ENCODE data around the gene HOXD3. TPM values are rescaled to one million over a fixed set of nuclear protein-coding genes. Genes with fewer than 3 reads are reported as not detected.

HOXD3 gene
- total RNA-seq, 1 donor from 2014 or later = 0.30 TPM

DNA sequence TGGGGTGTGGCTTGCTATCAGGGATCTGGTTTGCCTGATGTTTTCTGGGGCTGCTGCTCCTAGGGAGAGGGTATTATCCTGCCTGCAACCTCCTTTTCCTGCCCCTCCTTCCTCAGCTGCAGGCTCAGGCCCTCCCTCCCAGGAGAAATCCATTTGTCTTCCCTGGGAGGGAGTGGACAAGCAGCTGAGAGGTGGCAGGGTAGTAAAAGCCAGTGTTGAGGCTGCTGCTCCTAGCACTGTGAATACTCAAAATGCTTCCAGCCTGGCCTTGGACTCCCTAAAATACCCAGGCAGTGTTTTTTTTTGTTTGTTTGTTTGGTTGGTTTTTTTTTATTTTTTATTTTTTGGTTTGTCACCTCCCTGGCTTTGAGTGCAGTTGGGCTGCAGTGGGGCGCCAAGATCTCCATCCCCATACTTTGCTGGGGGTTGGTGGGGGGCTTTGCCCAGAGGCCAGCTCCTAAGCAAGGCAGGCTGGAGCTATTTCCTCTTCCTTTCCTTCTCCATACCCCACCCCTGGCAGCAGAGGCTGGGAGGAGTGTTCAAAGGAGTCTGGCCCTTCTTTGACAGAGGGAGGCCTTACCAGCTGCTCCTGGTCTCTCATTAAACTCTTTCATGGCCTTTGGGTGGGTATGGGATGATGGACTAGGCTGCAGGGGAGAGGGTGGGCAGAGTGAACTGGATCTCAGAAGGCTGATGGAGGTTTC lies 13.6 kb downstream of the HOXD3 start:
- no peak for DNase-seq (ENCODE audit: missing footprints)
- intact Hi-C loops (cut with DNase I) = no loop called here
- ATAC-seq = peak; percentile 8

DNA sequence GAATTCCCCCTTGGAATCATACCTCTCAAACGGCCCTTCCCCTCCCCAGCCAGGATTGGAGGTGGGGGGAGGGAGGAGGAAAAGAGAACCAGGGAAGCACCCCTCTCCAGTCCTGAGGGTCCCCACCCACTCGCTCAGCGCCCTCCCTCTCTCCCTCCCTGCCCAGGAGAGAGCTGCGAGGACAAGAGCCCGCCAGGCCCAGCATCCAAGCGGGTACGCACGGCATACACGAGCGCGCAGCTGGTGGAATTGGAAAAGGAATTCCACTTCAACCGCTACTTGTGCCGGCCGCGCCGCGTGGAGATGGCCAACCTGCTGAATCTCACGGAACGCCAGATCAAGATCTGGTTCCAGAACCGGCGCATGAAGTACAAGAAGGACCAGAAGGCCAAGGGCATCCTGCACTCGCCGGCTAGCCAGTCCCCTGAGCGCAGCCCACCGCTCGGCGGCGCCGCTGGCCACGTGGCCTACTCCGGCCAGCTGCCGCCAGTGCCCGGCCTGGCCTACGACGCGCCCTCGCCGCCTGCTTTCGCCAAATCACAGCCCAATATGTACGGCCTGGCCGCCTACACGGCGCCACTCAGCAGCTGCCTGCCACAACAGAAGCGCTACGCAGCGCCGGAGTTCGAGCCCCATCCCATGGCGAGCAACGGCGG lies 14.4 kb downstream of the HOXD3 start:
- no peak for ATAC-seq
- no peak for DNase-seq (ENCODE audit: missing footprints)
- intact Hi-C loops (cut with DNase I) = no loop called here

DNA sequence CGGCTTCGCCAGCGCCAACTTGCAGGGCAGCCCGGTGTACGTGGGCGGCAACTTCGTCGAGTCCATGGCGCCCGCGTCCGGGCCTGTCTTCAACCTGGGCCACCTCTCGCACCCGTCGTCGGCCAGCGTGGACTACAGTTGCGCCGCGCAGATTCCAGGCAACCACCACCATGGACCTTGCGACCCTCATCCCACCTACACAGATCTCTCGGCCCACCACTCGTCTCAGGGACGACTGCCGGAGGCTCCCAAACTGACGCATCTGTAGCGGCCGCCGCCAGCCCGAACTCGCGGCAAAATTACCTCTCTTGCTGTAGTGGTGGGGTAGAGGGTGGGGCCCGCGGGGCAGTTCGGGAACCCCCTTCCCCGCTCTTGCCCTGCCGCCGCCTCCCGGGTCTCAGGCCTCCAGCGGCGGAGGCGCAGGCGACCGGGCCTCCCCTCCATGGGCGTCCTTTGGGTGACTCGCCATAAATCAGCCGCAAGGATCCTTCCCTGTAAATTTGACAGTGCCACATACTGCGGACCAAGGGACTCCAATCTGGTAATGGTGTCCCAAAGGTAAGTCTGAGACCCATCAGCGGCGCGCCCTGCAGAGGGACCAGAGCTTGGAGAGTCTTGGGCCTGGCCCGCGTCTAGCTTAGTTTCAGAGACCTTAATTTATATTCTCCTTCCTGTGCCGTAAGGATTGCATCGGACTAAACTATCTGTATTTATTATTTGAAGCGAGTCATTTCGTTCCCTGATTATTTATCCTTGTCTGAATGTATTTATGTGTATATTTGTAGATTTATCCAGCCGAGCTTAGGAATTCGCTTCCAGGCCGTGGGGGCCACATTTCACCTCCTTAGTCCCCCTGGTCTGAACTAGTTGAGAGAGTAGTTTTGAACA lies 15.1 kb downstream of the HOXD3 start:
- ATAC-seq = no peak
- intact Hi-C loops (cut with DNase I) = no loop called here
- no peak for DNase-seq (ENCODE audit: missing footprints)

DNA sequence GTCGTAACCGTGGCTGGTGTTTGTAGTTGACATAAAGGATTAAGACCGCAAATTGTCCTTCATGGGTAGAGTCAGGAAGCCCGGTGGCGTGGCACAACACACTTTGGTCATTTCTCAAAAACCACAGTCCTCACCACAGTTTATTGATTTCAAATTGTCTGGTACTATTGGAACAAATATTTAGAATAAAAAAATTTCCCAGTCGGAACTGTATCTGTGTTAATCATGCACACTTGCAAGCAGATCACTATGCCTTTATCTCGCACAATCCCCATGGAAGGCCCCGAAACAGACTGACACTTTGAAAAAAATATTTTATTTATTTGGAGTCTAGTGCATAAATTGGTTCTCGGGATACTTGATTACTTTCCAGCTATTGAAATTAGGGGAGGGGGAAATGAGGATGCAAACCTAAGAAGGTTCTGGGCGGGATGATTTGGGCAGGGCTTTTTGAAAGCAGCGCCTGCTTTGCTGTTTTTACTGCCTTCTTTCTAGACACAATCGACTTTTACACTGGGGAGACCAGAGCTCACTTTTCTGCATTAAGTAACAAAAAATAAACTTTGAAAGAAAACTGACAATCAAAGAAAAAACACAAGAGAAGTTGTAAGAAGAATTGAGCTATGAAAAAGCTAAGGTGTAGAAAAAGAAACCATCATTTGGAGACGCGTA lies 15.9 kb downstream of the HOXD3 start:
- intact Hi-C loops (cut with DNase I) = no loop called here
- DNase-seq (ENCODE audit: missing footprints) = no peak
- no peak for ATAC-seq

DNA sequence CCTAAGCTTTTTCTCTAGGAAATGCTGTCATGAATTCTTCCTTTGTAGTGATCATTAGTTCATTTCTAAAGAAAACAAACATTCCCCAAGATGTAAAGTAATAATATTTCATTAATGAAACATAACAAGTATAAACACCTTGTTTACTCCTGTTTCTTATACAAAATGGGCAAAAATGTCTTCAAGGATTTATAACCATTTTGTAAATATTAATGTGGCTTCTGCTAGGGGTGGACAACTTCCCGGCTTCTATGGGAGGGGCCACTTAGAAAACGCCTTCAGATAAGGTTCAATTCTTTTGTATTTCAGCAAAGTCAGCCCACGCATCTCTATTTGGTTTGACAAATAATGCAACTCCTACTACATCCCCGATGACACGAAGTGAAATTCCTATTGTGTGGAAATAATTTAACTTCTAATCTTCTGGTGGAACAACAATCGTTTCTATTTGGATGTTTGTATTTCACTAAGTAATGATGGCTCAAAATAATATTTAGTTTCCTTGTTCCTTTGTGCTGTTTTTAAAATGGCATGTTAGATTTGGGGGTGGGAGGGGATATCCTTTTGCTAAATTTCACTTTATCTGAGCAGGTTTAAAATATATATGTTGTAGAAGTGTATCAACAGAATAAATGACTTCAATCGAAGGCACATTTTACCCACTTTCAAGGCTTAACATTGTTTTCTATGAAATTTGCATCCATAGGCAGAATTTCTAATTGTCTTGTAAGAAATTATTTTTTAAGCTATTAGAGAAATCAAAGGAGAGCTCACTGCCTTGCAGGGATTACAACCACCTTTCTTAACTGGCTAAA lies 16.7 kb downstream of the HOXD3 start:
- no peak for ATAC-seq
- no peak for DNase-seq (ENCODE audit: missing footprints)
- intact Hi-C loops (cut with DNase I) = no loop called here

DNA sequence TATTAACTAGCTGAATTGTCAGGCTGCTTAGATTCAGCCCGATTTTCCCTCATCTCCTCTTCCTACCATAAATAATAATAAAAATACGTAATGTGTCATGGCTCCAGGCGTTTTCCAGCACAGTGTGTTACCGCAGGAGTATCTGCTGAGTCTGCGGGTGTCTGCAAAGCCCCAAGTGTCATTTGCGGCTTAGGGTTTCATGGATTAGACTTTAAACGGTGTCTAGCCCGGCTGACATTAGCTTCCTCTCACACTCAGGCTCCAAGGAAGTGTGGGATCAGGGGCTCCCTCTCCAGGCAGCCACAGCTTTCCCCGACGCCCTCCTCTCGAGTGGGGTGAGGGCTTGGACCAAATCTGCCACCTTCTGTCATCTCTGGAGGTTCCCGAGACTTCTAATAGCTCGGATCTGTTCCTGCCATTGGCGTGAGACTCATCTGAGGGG lies 17.3 kb downstream of the HOXD3 start:
- DNase-seq (ENCODE audit: missing footprints) (no peak), ATAC-seq (no peak)
- intact Hi-C loops (cut with DNase I) = no loop called here

DNA sequence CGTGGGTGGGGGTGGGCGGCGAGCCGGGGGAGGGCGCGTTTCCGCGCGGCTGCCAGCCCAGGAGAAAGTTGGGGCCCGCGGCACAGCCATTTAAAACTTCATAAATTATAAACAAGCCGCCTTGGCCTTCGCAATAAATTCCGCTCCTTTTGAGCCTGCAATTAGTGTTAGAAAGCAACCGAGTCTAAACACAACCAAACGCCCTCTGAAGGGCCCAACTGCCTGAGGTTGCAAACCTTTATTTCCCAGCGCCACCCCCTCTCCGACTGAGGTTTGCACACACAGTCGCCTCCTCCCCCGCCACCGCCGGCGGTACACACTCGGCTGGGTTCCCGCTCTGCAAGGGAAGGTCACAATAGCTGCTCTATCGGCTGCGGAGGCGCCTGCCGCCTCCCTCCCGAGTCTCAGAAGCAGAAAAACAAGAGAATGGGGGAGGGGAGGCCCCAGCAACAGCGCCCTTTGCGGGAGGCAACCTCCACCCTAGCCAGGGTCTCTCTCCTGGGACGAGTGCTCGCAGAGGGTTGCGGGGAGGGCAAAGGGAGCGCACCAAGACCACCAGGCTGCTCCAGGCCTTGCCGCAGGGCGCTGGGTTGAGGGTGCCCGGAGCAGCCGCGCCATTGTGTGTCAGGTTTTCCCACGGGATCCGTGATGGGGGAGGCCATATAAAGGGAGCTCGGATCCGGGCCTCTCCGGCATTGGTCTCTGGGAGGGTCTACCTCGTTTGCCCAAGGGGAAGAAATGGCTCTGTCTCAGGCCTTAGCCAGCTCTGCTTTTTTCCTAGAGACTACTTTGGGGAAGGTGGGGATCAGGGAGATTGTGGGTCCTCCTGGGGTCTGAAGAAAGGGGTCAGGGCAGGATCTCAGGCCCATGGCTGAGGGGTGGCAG lies 18.0 kb downstream of the HOXD3 start:
- DNase-seq (ENCODE audit: missing footprints) (no peak), ATAC-seq (no peak)
- intact Hi-C loops (cut with DNase I) = no loop called here

DNA sequence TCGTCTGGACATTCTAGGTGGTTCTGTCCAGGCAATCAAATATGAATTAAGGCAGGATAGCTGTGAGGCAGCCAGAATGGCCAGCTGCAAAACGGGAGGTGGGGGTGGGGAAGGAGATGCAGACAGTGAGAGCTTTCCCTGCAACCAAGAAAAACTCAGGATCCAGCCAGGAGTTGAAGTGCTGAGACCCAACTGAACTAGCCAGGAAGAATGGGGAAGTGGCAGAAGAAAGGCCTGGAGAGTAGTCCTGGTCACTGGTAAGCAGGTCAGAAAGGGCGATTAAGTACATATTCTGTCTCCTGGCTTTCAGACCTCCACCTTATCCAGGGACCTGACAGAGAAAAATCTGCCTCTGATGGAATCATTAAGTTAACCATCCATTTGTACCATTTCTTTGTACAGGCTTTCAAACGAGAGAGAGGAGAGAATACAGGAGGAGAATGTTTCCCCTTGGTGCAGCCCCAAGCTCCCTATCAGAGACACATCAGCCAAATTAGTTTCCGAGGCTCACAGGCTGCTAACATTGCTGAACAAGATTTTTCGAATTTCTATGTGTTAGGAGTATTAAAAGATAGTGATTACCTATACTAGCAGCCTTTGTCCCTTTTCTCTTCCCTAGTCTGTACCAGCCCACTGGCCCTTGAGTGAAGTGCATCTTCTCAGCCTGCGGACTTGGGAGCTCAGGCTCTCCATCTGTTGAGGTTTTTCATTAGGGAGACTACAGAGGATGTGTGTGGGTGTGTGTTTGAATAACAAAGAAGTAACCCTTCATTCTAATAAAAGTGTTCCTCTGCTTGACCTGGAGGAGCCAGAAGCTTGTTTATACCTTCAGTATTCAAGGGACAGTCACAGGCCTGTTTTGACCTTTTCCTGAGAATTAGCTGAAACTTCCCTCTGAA lies 18.9 kb downstream of the HOXD3 start:
- ATAC-seq (no peak), DNase-seq (ENCODE audit: missing footprints) (no peak)
- intact Hi-C loops (cut with DNase I) = no loop called here

DNA sequence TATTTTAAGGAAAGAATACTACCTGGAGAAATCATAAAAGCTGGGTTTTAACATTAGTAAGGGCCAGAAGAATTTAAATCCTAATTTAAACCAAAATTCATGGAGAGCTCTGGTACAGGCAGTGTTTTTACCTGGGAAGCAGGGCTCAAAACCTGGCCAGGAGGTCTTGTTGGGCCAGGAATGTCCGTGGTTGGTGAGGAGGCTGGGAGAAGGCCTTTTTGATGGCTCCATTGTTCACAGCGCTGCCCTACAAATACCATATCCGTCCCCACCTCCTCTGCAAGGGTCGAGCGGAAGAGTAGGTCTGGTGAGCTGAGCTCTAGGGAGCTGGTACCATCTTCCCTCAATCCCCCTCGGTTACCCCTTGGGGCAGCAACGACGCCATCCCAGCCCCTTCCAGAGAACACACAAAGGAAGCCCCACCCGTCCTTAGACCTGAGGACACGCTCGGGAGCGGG lies 20.5 kb downstream of the HOXD3 start:
- no peak for ATAC-seq
- no peak for DNase-seq (ENCODE audit: missing footprints)

DNA sequence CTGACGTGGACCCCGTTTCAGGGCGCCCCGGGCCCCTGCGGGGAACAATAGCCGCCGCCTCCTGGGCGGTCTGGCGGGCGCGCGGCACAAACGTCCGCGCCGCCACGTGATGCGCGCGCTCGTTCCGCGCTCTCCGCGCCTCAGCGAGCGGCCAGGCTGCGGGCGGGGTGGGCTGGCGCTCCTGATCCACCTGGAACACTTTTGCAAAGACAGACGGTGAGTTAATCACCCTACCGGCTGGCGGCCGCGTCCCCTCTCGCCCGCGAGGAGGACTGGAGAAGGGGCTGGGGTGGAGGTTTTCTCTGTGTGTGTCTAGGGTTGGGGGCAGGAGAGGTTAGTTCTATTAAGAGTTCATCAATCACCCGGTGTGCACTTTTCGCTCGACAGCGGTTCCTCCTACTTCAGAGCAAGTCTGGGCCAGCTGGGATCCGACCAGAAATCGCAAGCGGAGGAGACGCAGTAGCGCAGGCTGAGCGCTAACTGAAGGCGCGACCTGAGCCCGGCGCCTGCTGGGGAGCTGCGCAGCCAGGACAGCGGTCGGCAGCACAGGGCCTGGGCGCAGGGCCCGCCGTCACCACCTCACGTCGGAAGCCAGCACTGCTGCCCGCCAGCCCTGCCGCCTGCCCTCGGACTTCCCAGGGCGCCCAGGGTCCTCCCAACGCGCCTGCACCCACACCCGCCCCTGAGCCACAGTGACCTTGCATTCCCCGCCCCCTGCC lies 21.1 kb downstream of the HOXD3 start:
- intact Hi-C loops (cut with DNase I) = no loop called here
- DNase-seq (ENCODE audit: missing footprints) (no peak), ATAC-seq (no peak)

More for the DNA sequence above, 20.5 kb downstream of the HOXD3 start:
- intact Hi-C loops (cut with DNase I) = no loop called here

DNA sequence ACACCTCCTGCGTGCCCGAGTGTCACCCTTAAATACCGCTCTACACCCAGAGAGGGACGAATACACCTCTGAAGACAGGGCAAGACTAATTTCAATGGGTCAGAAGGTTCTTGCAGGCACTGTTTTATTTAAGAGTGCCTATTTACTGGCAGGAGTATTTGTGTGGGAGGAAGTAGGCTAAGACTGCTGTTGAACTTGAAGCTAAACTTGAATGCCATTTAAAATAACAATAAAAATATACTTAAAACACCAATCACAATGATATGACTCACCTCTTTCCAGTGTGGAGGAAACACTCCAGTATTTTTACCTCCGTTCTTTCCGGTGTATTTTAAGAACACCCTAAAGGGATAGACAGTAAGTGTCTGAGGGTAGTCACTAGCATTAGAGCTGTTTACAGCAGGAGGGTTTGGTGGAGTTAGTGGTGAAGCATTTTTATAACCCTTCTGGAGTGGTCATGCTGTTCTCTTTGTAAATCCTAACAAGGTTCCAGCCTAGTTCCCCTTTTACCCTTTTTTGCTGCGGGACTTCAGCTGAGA lies 21.7 kb downstream of the HOXD3 start:
- DNase-seq (ENCODE audit: missing footprints) = no peak
- ATAC-seq = no peak

DNA sequence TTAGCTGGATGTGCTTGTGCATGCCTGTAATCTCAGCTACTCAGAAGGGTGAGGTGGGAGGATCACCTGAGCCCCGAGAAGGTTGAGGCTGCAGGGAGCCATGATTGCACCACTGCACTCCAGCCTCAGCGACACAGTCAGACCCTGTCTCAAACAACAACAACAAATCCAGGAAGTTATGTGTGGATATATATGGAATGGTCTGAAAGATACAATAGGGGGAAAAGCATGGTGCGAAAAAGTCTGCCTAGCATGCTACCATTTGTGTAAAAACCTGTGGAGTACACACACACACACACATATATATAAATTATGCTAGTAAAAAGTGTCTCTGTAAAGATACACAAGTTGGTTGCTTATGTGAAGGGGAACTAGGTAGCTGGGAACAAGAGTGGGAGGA lies 24.4 kb downstream of the HOXD3 start:
- intact Hi-C loops (cut with DNase I) = no loop called here
- DNase-seq (ENCODE audit: missing footprints) = no peak
- ATAC-seq = no peak

More for the DNA sequence above, 21.7 kb downstream of the HOXD3 start:
- intact Hi-C loops (cut with DNase I) = no loop called here

DNA sequence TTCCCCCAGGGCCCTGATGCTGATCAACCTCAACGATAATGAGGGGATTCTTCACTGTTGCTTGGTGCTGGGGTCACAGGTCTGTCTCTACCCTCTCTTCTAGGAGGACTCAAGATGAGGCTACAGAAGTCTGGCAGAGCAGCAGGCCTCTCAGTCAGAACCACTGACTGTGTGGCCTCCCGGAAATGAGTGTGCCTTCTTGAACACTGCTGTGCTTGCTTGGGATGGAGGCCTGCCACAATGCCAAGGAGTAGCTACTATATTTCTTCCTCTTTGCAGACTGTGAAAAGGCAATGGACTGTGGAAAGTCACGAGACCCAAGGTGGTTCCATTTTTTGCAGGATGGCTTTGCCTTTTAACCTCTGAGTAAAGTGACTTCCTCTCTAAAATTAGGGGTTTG lies 25.6 kb downstream of the HOXD3 start:
- ATAC-seq = no peak
- intact Hi-C loops (cut with DNase I) = no loop called here
- DNase-seq (ENCODE audit: missing footprints) = no peak

DNA sequence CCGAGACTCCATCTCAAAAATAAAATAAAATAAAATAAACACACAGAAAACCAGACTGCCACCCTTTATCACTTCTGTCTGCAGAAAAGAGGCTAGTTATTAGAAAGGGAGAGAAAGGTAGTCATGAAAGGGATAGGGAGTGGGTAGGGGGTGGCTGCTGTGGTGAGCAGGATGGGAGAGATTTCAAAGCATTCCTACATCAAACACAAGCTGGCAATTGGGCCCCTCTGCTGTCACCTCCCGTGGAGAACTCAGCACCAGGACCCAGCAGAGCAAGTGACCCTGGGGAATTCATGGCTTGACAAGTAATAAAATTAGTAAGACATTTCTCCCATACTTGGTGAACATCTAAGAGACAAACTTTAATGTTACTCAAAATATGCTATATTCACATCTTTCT lies 27.6 kb downstream of the HOXD3 start:
- ATAC-seq (no peak), DNase-seq (ENCODE audit: missing footprints) (no peak)
- intact Hi-C loops (cut with DNase I) = no loop called here

DNA sequence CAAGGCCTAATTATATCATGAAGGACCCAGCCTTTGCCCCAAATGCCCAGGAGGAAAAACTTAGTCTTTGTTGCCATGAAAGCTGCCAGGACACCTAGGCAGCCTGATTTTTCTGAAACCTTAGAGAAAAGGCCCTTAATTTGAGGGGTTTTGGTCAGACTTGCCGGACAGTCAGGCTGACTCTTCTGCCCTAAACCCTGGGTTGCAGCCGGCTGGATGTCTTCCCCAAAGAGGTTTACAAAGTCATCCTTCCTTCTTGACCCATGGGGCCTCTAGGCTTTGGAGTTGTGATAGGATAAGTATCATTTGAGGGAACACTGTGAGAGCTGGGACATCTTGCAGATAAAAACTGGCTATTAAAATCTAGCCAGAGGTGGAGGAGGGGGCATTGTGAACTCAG lies 28.9 kb downstream of the HOXD3 start:
- intact Hi-C loops (cut with DNase I) = no loop called here
- DNase-seq (ENCODE audit: missing footprints) = no peak
- no peak for ATAC-seq
